ENCODE results near the gene ABCC4.

- TF ChIP-seq CTCF (conservative IDR thresholded peaks at IDR 0.05 in 1 of 2, IDR thresholded peaks at IDR 0.05 in 1 of 2; ENCODE audit: low read depth in 1 of 2, low read length in 2 of 2), result no peak
- TF ChIP-seq EZH2 (IDR thresholded peaks at IDR 0.05; ENCODE audit: low read length, missing control alignments), result no peak
These were observed 276.1 kb downstream of the ABCC4 start for GRCh38 chr13:95025116-95025515.
